Activated T-cell treated with anti-CD3 and anti-CD28 coated beads for 1 hour (primary cell): ENCODE data around the gene SEPTIN12.

Experiments used
- DNase-seq: peaks from one replicate; pipeline ENCODE4 v3.0.0-alpha.2; 2020; ENCODE audit warnings: low read depth

SEPTIN12 gene

GRCh38 chr16:4787627-4788482 lies at the start of gene SEPTIN12:
Gene SEPTIN12, minus strand, starts transcription at chr16:4788345. Its CDS starts 700 bp downstream, at chr16:4787645.
- no peak for DNase-seq

- DNase-seq: no peak
Measured at GRCh38 chr16:4836727-4837126, 48.6 kb upstream of the SEPTIN12 start.

GRCh38 chr16:4833584-4833983 lies 45.4 kb upstream of the SEPTIN12 start:
- no peak for DNase-seq

GRCh38 chr16:4832698-4833343 lies 44.7 kb upstream of the SEPTIN12 start:
- no peak for DNase-seq

- no peak for DNase-seq
Measured at GRCh38 chr16:4831616-4832015, 43.5 kb upstream of the SEPTIN12 start.

- no peak for DNase-seq
Measured at GRCh38 chr16:4830408-4830807, 42.3 kb upstream of the SEPTIN12 start.

- DNase-seq: no peak
Measured at GRCh38 chr16:4828567-4829321, 40.6 kb upstream of the SEPTIN12 start.

- no peak for DNase-seq
Measured at GRCh38 chr16:4826980-4827379, 38.8 kb upstream of the SEPTIN12 start.

GRCh38 chr16:4826526-4826925 lies 38.4 kb upstream of the SEPTIN12 start:
- DNase-seq: no peak

- no peak for DNase-seq
Measured at GRCh38 chr16:4825196-4825595, 37.1 kb upstream of the SEPTIN12 start.

- DNase-seq: no peak
Measured at GRCh38 chr16:4820652-4821051, 32.5 kb upstream of the SEPTIN12 start.

- no peak for DNase-seq
Measured at GRCh38 chr16:4814542-4815173, 26.5 kb upstream of the SEPTIN12 start.

GRCh38 chr16:4814046-4814445 lies 25.9 kb upstream of the SEPTIN12 start:
- no peak for DNase-seq

- no peak for DNase-seq
Measured at GRCh38 chr16:4813251-4814003, 25.3 kb upstream of the SEPTIN12 start.

GRCh38 chr16:4811773-4812172 lies 23.6 kb upstream of the SEPTIN12 start:
- DNase-seq: no peak

- DNase-seq: no peak
Measured at GRCh38 chr16:4811242-4811641, 23.1 kb upstream of the SEPTIN12 start.

GRCh38 chr16:4806280-4806679 lies 18.1 kb upstream of the SEPTIN12 start:
- no peak for DNase-seq

- no peak for DNase-seq
Measured at GRCh38 chr16:4805231-4805630, 17.1 kb upstream of the SEPTIN12 start.

GRCh38 chr16:4803898-4804762 lies 16.0 kb upstream of the SEPTIN12 start:
- no peak for DNase-seq

- DNase-seq: no peak
Measured at GRCh38 chr16:4803401-4803844, 15.3 kb upstream of the SEPTIN12 start.
